Neutrophil (primary cell): Measurements from ENCODE around the gene ABTB2.
A peak's percentile ranks its signal among the peaks of the same experiment; 100 is the strongest.

Experiments used
- H3K27ac ChIP-seq: fragments of 200-600 bp; sonication (generic); 2 replicates; pipeline ENCODE4 v1.5.1; 2016; ENCODE audit warnings: mild to moderate bottlenecking, moderate library complexity
- H3K27me3 ChIP-seq: fragments of 200-600 bp; sonication (generic); 2 replicates; pipeline ENCODE4 v1.6.0; 2016; ENCODE audit warnings: mild to moderate bottlenecking
- H3K36me3 ChIP-seq: fragments of 200-600 bp; sonication (generic); 2 replicates; pipeline ENCODE4 v1.5.1; 2017
- H3K4me1 ChIP-seq, 2 experiments: fragments of 200-600 bp in 1 of 2; sonication (generic) in 1 of 2; 1 replicate in 1 of 2; 2 replicates in 1 of 2; pipeline versions ENCODE4 v1.5.1 to v1.6.1; 2013 to 2016; ENCODE audit warnings: low read depth in 1 of 2, low read length in 1 of 2, mild to moderate bottlenecking in 1 of 2, moderate library complexity in 1 of 2; ENCODE audit not compliant: control insufficient read depth in 1 of 2, insufficient read depth in 1 of 2
- H3K4me3 ChIP-seq, 2 experiments: fragments of 200-600 bp in 1 of 2; sonication (generic) in 1 of 2; 1 replicate in 1 of 2; 2 replicates in 1 of 2; pipeline ENCODE4 v1.5.1; 2013 to 2016; ENCODE audit warnings: low read depth in 1 of 2, low read length in 1 of 2, mild to moderate bottlenecking in 1 of 2, moderate library complexity in 1 of 2
- H3K9me3 ChIP-seq: fragments of 200-600 bp; sonication (generic); 2 replicates; pipeline ENCODE4 v1.5.1; 2016
- CTCF ChIP-seq: fragments of 200-600 bp; sonication (generic); IDR thresholded peaks from 2 replicates; pipeline ENCODE4 v1.5.1; 2016; ENCODE audit warnings: antibody characterized with exemption

Gene ABTB2

GRCh38 chr11:34343686-34344085, 14.1 kb downstream of the ABTB2 start:
- Histone ChIP-seq H3K4me1 (peaks cover 43 to 49% of the 10 kb centered on the region in 2 experiments), H3K27ac (no peak overlapping the region), H3K4me3 (no peak overlapping the region), H3K27me3 (no peaks in the 10 kb centered on the region), H3K9me3 (no peaks in the 10 kb centered on the region), H3K36me3 (no peaks in the 10 kb centered on the region)
- no peak for TF ChIP-seq CTCF

GRCh38 chr11:34343153-34343552, 14.7 kb downstream of the ABTB2 start:
- no peak overlapping the region for H3K27ac ChIP-seq
- H3K4me3 ChIP-seq = no peak overlapping the region
- no peak for TF ChIP-seq CTCF
- H3K4me1 ChIP-seq = peaks cover 48 to 54% of the 10 kb centered on the region in 2 experiments
- H3K27me3 ChIP-seq = no peaks in the 10 kb centered on the region
- no peaks in the 10 kb centered on the region for H3K36me3 ChIP-seq
- H3K9me3 ChIP-seq = no peaks in the 10 kb centered on the region

- Histone ChIP-seq H3K27me3 (no peaks in the 10 kb centered on the region), H3K4me1 (peaks cover 59 to 66% of the 10 kb centered on the region in 2 experiments), H3K27ac (peak overlapping the region; percentile 44), H3K36me3 (no peaks in the 10 kb centered on the region), H3K4me3 (no peak overlapping the region), H3K9me3 (no peaks in the 10 kb centered on the region)
- no peak for TF ChIP-seq CTCF
These were observed 15.8 kb downstream of the ABTB2 start for GRCh38 chr11:34341931-34342533.

GRCh38 chr11:34341096-34341495, 16.7 kb downstream of the ABTB2 start:
- Histone ChIP-seq H3K27me3 (no peaks in the 10 kb centered on the region), H3K4me3 (no peak overlapping the region), H3K27ac (peak overlapping the region; percentile 81), H3K9me3 (no peaks in the 10 kb centered on the region), H3K36me3 (no peaks in the 10 kb centered on the region), H3K4me1 (peaks cover 62 to 69% of the 10 kb centered on the region in 2 experiments)
- no peak for TF ChIP-seq CTCF

GRCh38 chr11:34340653-34341052, 17.2 kb downstream of the ABTB2 start:
- TF ChIP-seq CTCF = no peak

More at GRCh38 chr11:34340653-34341052, 17.2 kb downstream of the ABTB2 start:
- Histone ChIP-seq H3K27me3 (no peaks in the 10 kb centered on the region), H3K36me3 (no peaks in the 10 kb centered on the region), H3K4me1 (peaks cover 62 to 69% of the 10 kb centered on the region in 2 experiments), H3K9me3 (no peaks in the 10 kb centered on the region), H3K4me3 (no peak overlapping the region), H3K27ac (peak overlapping the region; percentile 81)
